ENCODE measurements around the gene SLC34A1. TPM values are rescaled to one million over a fixed set of nuclear protein-coding genes. Genes with fewer than 3 reads are reported as not detected.

The SLC34A1 gene
- total RNA-seq, 1 donor from 2014 or later, result not detected

DNA sequence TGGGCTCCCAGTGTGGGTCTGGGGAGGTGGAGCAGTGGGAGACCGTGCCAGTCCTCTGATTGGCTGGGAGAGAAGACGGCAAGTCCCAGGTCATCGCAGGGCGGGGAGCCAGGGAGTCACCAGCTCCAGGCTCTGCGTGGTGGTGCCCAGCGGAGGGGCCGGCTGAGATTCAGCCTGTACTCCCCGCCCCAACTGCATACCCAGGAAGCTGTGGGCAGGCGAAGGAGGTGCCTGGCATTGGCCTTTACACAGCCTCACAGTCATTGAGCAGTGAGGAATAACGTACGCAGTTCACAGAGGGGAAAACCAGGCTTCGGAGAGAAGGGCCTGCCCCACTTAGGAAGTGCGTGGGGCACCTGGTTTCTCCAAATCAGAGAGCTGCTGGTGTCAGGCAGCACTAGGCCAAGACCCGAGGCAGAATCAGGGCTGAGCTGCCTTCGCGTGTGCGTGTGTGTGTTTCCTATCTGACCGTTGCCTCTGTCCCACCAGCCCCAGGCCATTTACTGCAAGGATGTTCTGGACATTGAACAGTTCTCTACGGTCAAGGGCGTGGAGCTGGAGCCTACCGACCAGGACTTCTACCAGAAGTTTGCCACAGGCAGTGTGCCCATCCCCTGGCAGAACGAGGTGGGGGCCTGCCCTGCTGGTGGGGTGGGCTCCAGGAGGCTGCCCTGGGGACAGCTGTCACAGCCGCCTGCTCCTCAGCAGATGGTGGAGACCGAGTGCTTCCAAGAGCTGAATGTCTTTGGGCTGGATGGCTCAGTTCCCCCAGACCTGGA is 56.2 kb downstream of the SLC34A1 start:
- Mint-ChIP-seq H3K9me3 (ENCODE audit: low read depth) (no peaks in the 10 kb centered on the region), H3K4me3 (ENCODE audit: unreplicated experiment) (no peak overlapping the region), H3K27me3 (ENCODE audit: low read depth) (no peaks in the 10 kb centered on the region)

DNA sequence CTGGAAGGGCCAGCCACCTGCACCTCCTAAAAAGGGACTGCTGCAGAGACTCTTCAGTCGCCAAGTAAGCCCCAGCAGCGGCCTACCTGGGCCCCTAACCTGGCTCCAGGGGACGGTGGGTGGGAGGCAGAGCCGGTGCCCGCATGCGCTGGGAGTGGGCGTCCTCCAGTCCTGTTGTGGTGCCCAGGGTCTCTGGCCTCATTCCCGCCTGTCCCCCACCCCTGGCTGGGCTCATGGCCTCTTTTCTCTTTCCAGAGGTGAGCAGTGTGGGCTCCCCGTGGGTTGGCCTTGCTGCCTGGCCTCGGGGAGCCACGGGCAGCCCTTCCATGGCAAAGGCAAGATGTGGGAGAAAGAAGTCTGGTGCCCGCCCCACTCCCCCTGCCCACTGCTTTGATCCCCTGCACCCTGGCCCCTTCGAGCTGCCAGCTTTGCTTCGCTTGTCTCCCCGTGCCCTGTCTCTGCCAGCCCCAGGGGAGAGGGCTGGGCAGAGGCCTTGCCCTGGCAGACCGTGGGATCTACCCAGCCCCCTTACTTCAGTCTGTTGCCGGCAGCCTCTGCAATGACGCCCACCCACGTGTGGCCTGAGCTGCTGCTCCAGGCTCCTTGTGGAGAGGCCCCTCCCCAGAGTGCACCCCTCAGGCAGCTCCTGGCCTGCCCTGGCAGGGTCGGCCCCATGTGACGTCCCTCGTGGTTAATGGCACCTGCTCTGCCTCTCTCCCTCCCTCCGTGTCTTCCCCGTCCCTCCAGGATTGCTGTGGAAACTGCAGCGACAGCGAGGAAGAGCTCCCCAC is 57.0 kb downstream of the SLC34A1 start:
- TF ChIP-seq, protein P1, sequence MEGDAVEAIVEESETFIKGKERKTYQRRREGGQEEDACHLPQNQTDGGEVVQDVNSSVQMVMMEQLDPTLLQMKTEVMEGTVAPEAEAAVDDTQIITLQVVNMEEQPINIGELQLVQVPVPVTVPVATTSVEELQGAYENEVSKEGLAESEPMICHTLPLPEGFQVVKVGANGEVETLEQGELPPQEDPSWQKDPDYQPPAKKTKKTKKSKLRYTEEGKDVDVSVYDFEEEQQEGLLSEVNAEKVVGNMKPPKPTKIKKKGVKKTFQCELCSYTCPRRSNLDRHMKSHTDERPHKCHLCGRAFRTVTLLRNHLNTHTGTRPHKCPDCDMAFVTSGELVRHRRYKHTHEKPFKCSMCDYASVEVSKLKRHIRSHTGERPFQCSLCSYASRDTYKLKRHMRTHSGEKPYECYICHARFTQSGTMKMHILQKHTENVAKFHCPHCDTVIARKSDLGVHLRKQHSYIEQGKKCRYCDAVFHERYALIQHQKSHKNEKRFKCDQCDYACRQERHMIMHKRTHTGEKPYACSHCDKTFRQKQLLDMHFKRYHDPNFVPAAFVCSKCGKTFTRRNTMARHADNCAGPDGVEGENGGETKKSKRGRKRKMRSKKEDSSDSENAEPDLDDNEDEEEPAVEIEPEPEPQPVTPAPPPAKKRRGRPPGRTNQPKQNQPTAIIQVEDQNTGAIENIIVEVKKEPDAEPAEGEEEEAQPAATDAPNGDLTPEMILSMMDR (IDR thresholded peaks at IDR 0.05), result no peak
- Mint-ChIP-seq H3K9me3 (ENCODE audit: low read depth) (no peaks in the 10 kb centered on the region), H3K36me3 (ENCODE audit: low read depth) (peaks cover 18% of the 10 kb centered on the region), H3K4me3 (ENCODE audit: unreplicated experiment) (no peak overlapping the region), H3K27ac (ENCODE audit: unreplicated experiment) (no peak overlapping the region), H3K4me1 (ENCODE audit: low read depth) (peaks cover 16% of the 10 kb centered on the region), H3K27me3 (ENCODE audit: low read depth) (no peaks in the 10 kb centered on the region)
- no peak for DNase-seq (ENCODE audit: low spot score)

More for the DNA sequence above, 56.2 kb downstream of the SLC34A1 start:
- DNase-seq (ENCODE audit: low spot score), result no peak
- peaks cover 18% of the 10 kb centered on the region for H3K36me3 Mint-ChIP-seq (ENCODE audit: low read depth)
- H3K4me1 Mint-ChIP-seq (ENCODE audit: low read depth), result peaks cover 10% of the 10 kb centered on the region
- H3K27ac Mint-ChIP-seq (ENCODE audit: unreplicated experiment), result no peak overlapping the region
- TF ChIP-seq, protein P1 (IDR thresholded peaks at IDR 0.05), result no peak

DNA sequence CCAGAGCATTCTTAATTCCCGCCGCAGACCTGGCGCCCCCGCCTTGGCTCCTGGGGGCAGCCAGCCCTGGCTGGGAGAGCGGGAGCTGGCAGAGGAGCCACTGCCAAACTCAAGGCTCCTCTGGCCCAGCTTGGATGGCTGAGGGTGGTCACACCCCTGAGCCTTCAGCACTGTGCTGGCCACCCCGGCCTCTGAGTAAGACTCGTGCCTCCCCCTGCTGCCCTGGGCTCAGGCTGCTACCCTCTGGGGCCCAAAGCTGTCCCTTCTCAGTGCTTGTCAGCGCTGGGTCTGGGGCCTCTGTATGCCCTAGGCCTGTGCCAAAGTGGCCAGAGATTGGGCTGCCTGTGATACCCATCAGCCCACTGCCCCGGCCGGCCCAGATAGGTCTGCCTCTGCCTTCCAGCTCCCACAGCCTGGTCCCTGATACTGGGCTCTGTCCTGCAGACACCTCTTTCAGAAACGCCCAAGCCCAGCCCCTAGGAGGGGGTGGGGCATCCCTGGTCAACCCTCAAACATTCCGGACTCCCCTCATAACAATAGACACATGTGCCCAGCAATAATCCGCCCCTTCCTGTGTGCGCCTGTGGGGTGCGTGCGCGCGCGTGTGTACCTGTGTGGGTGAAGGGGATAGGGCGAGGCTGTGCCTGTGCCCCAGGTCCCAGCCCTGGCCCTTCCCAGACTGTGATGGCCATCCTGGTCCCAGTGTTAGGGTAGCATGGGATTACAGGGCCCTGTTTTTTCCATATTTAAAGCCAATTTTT is 58.0 kb downstream of the SLC34A1 start:
- Mint-ChIP-seq H3K36me3 (ENCODE audit: low read depth) (peaks cover 14% of the 10 kb centered on the region), H3K9me3 (ENCODE audit: low read depth) (no peaks in the 10 kb centered on the region), H3K4me3 (ENCODE audit: unreplicated experiment) (no peak overlapping the region), H3K27ac (ENCODE audit: unreplicated experiment) (no peak overlapping the region), H3K27me3 (ENCODE audit: low read depth) (no peaks in the 10 kb centered on the region), H3K4me1 (ENCODE audit: low read depth) (peaks cover 18% of the 10 kb centered on the region)
- DNase-seq (ENCODE audit: low spot score), result no peak
- TF ChIP-seq, protein P1 (IDR thresholded peaks at IDR 0.05), result no peak

DNA sequence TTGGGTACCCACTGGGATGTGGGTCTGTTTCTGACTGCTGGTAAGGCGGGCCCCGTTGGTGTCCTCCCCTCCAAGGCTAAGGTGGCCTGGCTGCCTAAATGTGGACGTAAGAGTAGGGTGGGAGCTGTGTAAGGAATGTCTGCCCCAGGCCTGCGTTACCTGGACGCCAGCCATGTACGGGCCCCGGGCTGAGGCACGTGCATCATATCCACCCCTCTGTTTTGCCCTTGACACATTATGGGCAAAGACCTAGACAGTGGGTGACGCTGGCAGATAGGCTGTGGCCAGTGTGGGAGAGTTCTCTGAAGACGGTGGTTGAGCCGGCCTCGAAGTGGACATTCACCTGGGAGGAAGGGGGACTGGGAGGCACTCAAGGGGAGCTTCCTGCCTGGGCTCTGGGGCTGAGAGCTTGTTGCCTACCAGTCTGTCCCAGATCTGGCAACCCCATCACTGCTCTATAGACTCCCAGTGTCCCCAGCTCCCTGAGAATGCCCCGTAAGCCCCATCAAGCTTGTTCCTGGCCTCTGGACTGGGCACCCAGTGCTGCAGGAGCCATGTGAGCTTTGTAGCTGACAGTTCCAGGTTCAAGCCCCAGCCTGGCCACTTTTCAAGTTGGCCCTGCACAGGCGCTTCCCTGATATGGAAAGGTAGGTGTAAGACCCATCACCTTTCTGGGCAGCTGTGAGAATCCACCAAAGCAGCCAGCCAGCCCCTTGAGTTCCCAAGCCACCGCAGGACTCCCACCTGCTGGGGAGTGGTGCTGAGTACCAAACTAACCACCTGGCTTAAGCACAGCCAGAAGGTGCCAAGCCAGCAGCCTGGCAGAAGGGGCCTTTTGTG is 59.1 kb downstream of the SLC34A1 start:
- Mint-ChIP-seq H3K4me1 (ENCODE audit: low read depth) (peaks cover 17% of the 10 kb centered on the region), H3K27ac (ENCODE audit: unreplicated experiment) (no peak overlapping the region)

More for the DNA sequence above, 59.1 kb downstream of the SLC34A1 start:
- Mint-ChIP-seq H3K9me3 (ENCODE audit: low read depth) (no peaks in the 10 kb centered on the region), H3K27me3 (ENCODE audit: low read depth) (no peaks in the 10 kb centered on the region), H3K4me3 (ENCODE audit: unreplicated experiment) (no peak overlapping the region), H3K36me3 (ENCODE audit: low read depth) (peaks cover 11% of the 10 kb centered on the region)
- no peak for DNase-seq (ENCODE audit: low spot score)
- TF ChIP-seq, protein P1 (IDR thresholded peaks at IDR 0.05), result no peak

Measured in chondrocyte (in vitro differentiated cells).